H1 (cell line): ENCODE results near the gene S1PR1. TPM values are rescaled to one million over a fixed set of nuclear protein-coding genes. Genes with fewer than 3 reads are reported as not detected.

Experiments used
- CTCF ChIA-PET: fragments of 300-600 bp; sonication (Branson Sonifier 250); formaldehyde crosslinking; loops from one replicate; lab custom pipeline; 2021; ENCODE audit not compliant: partially characterized antibody; lab: Charles Lee
- POLR2A ChIA-PET: fragments of 300-600 bp; sonication (Branson Sonifier 250); formaldehyde crosslinking; loops from one replicate; lab custom pipeline; 2021; ENCODE audit warnings: inconsistent platforms; ENCODE audit not compliant: partially characterized antibody; lab: Charles Lee
- DNase-seq, 2 experiments: peaks; one replicate each; pipeline versions ENCODE4 v3.0.0 to v3.0.0-alpha.2; 2010 to 2022; ENCODE audit warnings: low spot score in 2 of 2, low read depth in 1 of 2, mixed read lengths in 1 of 2
- FAIRE-seq: peaks from 2 replicates; lab custom pipeline; 2011; peaks lifted over from hg19 to GRCh38; lab: Jason Lieb, UNC
- H2AFZ ChIP-seq: 2 replicates; pipeline ENCODE4 v1.8.1; 2012; ENCODE audit warnings: low read length, inconsistent platforms
- H2AK5ac ChIP-seq: 2 replicates; pipeline ENCODE4 v1.6.1; 2013; ENCODE audit warnings: low read depth, low read length
- H2BK120ac ChIP-seq: replicated peaks from 2 replicates; pipeline ENCODE3; 2013; ENCODE audit warnings: low read depth, low read length, inconsistent platforms
- H2BK12ac ChIP-seq: 2 replicates; pipeline ENCODE4 v1.6.1; 2013; ENCODE audit warnings: low read depth, low read length
- H2BK15ac ChIP-seq: 2 replicates; pipeline ENCODE4 v1.6.1; 2013; ENCODE audit warnings: low read length
- H2BK20ac ChIP-seq: 2 replicates; pipeline ENCODE4 v1.6.1; 2013; ENCODE audit warnings: low read length
- H2BK5ac ChIP-seq: 2 replicates; pipeline ENCODE4 v1.6.1; 2013; ENCODE audit warnings: low read depth, low read length
- H3K14ac ChIP-seq: 2 replicates; pipeline ENCODE4 v1.6.1; 2013; ENCODE audit warnings: inconsistent platforms; ENCODE audit not compliant: insufficient read length
- H3K18ac ChIP-seq: 2 replicates; pipeline ENCODE4 v1.6.1; 2013; ENCODE audit warnings: low read length; ENCODE audit errors: extremely low read depth
- H3K23ac ChIP-seq: 2 replicates; pipeline ENCODE4 v1.6.1; 2013; ENCODE audit warnings: inconsistent platforms; ENCODE audit not compliant: insufficient read length
- H3K23me2 ChIP-seq: 2 replicates; pipeline ENCODE4 v1.6.1; 2013; ENCODE audit warnings: low read depth, low read length
- H3K27ac ChIP-seq: 2 replicates; pipeline ENCODE4 v1.6.1; 2011; ENCODE audit warnings: low read depth, low read length, inconsistent platforms
- H3K27me3 ChIP-seq, 4 experiments: replicated peaks in 1 of 4; 1 replicate in 1 of 4; 2 replicates in 3 of 4; pipeline versions ENCODE4 v1.6.1 to v1.8.1; 2011 to 2013; ENCODE audit warnings: low read length in 3 of 4, mild to moderate bottlenecking in 3 of 4, inconsistent platforms in 2 of 4, mixed read lengths in 2 of 4, moderate library complexity in 1 of 4; ENCODE audit not compliant: control insufficient read depth in 3 of 4, insufficient read depth in 3 of 4; ENCODE audit errors: extremely low read depth in 1 of 4
- H3K36me3 ChIP-seq, 4 experiments: 2 replicates each; pipeline versions ENCODE4 v1.6.1 to v1.8.1; 2011 to 2013; ENCODE audit warnings: mild to moderate bottlenecking in 4 of 4, low read length in 3 of 4, moderate library complexity in 2 of 4, control low read depth in 1 of 4, inconsistent platforms in 1 of 4; ENCODE audit not compliant: insufficient read depth in 4 of 4, control insufficient read depth in 2 of 4
- H3K4ac ChIP-seq: replicated peaks from 2 replicates; pipeline ENCODE3; 2013; ENCODE audit warnings: low read length, low read depth, mixed read lengths, inconsistent platforms; ENCODE audit not compliant: insufficient read length
- H3K4me1 ChIP-seq, 4 experiments: replicated peaks in 1 of 4; 1 replicate in 1 of 4; 2 replicates in 3 of 4; pipeline versions ENCODE4 v1.6.1 to v1.8.1; 2011 to 2013; ENCODE audit warnings: low read length in 3 of 4, inconsistent platforms in 2 of 4, mixed read lengths in 1 of 4; ENCODE audit not compliant: insufficient read depth in 4 of 4, control insufficient read depth in 3 of 4
- H3K4me2 ChIP-seq, 2 experiments: 2 replicates each; pipeline versions ENCODE4 v1.6.1 to v1.8.1; 2011 to 2013; ENCODE audit warnings: low read depth in 2 of 2, low read length in 2 of 2, control low read depth in 1 of 2, inconsistent platforms in 1 of 2, mild to moderate bottlenecking in 1 of 2; ENCODE audit not compliant: insufficient read depth in 1 of 2
- H3K4me3 ChIP-seq, 4 experiments: fragments of 200-600, 300-600 bp in 1 of 4; sonication (generic), shearing (Covaris generic), sonication (Bioruptor Twin) in 1 of 4; 2 replicates each; pipeline versions ENCODE4 v1.5.1 to v1.8.1; 2011 to 2016; ENCODE audit warnings: low read length in 4 of 4, low read depth in 3 of 4, control low read depth in 2 of 4, inconsistent platforms in 2 of 4, mild to moderate bottlenecking in 2 of 4, mixed read lengths in 1 of 4, moderate library complexity in 1 of 4; ENCODE audit not compliant: insufficient read depth in 2 of 4; ENCODE audit errors: extremely low read depth in 1 of 4
- H3K56ac ChIP-seq: replicated peaks from 2 replicates; pipeline ENCODE3; 2013; ENCODE audit warnings: low read depth, mild to moderate bottlenecking, mixed read lengths, low read length, inconsistent platforms; ENCODE audit not compliant: insufficient read length
- H3K79me1 ChIP-seq: 2 replicates; pipeline ENCODE4 v1.6.1; 2013; ENCODE audit warnings: low read depth, low read length, control low read depth
- H3K79me2 ChIP-seq, 2 experiments: 2 replicates each; pipeline versions ENCODE4 v1.6.1 to v1.8.1; 2012 to 2013; ENCODE audit warnings: low read length in 2 of 2, mild to moderate bottlenecking in 2 of 2, inconsistent platforms in 1 of 2; ENCODE audit not compliant: insufficient read depth in 2 of 2, control insufficient read depth in 1 of 2
- H3K9ac ChIP-seq, 4 experiments: replicated peaks in 1 of 4; 1 replicate in 1 of 4; 2 replicates in 3 of 4; pipeline versions ENCODE4 v1.6.1 to v1.8.1; 2011 to 2013; ENCODE audit warnings: low read depth in 3 of 4, low read length in 3 of 4, control low read depth in 2 of 4, mild to moderate bottlenecking in 2 of 4, moderate library complexity in 2 of 4, inconsistent platforms in 1 of 4; ENCODE audit errors: extremely low read depth in 1 of 4
- H3K9me3 ChIP-seq, 2 experiments: 2 replicates each; pipeline versions ENCODE4 v1.6.1 to v1.8.1; 2012 to 2013; ENCODE audit warnings: mild to moderate bottlenecking in 2 of 2, moderate library complexity in 2 of 2, control low read depth in 1 of 2, inconsistent platforms in 1 of 2, low read depth in 1 of 2, low read length in 1 of 2, mixed read lengths in 1 of 2; ENCODE audit not compliant: insufficient read depth in 2 of 2
- H4K20me1 ChIP-seq, 2 experiments: replicated peaks in 1 of 2; 2 replicates each; pipeline versions ENCODE3 to v1.8.1; 2011 to 2013; ENCODE audit warnings: inconsistent platforms in 2 of 2, low read length in 2 of 2, mild to moderate bottlenecking in 1 of 2; ENCODE audit not compliant: insufficient read depth in 2 of 2, control insufficient read depth in 1 of 2
- H4K5ac ChIP-seq: 2 replicates; pipeline ENCODE4 v1.6.1; 2013; ENCODE audit warnings: low read length, low read depth, mixed read lengths, inconsistent platforms; ENCODE audit not compliant: insufficient read length
- H4K8ac ChIP-seq: 2 replicates; pipeline ENCODE4 v1.8.0; 2013; ENCODE audit warnings: mild to moderate bottlenecking, moderate library complexity, low read length, inconsistent platforms; ENCODE audit not compliant: insufficient read depth; ENCODE audit errors: extremely low read depth
- H4K91ac ChIP-seq: replicated peaks from 2 replicates; pipeline ENCODE3; 2013; ENCODE audit warnings: low read length, mixed read lengths, inconsistent platforms; ENCODE audit not compliant: insufficient read length
- BRCA1 ChIP-seq: IDR thresholded peaks from 2 replicates; pipeline ENCODE4 v1.6.1; 2012; ENCODE audit warnings: low read depth, low read length, improper control_type of control experiment
- CREB1 ChIP-seq: IDR thresholded peaks from 2 replicates; pipeline ENCODE4 v1.6.1; 2012; ENCODE audit warnings: inconsistent platforms
- EZH2 ChIP-seq: fragments of 200-600 bp; sonication (generic); IDR thresholded peaks from 2 replicates; pipeline ENCODE4 v1.7.1; 2012; ENCODE audit warnings: low read depth, mild to moderate bottlenecking, moderate library complexity, low read length, inconsistent platforms; ENCODE audit not compliant: severe bottlenecking
- FOSL1 ChIP-seq: IDR thresholded peaks from 2 replicates; pipeline ENCODE4 v1.6.1; 2011; ENCODE audit warnings: mild to moderate bottlenecking, low read depth, low read length, moderate library complexity; ENCODE audit not compliant: insufficient read depth
- MAFK ChIP-seq: IDR thresholded peaks from 2 replicates; pipeline ENCODE4 v1.6.1; 2012; ENCODE audit warnings: low read depth, mild to moderate bottlenecking, improper control_type of control experiment, low read length
- POLR2A ChIP-seq, 2 experiments: IDR thresholded peaks; 1 replicate in 1 of 2; 2 replicates in 1 of 2; pipeline ENCODE4 v1.6.1; 2011; ENCODE audit warnings: low read depth in 2 of 2, low read length in 2 of 2, mild to moderate bottlenecking in 2 of 2; ENCODE audit errors: control extremely low read depth in 1 of 2
- RFX5 ChIP-seq: IDR thresholded peaks from 2 replicates; pipeline ENCODE4 v1.6.1; 2011; ENCODE audit warnings: low read depth, low read length, improper control_type of control experiment, borderline replicate concordance
- RNF2 ChIP-seq: fragments of 200-900, 300-1000 bp; sonication (generic); IDR thresholded peaks from 2 replicates; pipeline ENCODE4 v1.7.1; 2016; ENCODE audit warnings: borderline replicate concordance, low read depth, mild to moderate bottlenecking, antibody characterized with exemption, low read length; ENCODE audit not compliant: poor library complexity, severe bottlenecking; ENCODE audit errors: missing control alignments
- RXRA ChIP-seq: IDR thresholded peaks from 2 replicates; pipeline ENCODE4 v1.6.1; 2011; ENCODE audit warnings: low read depth, mild to moderate bottlenecking, low read length, moderate library complexity; ENCODE audit not compliant: insufficient read depth
- SP1 ChIP-seq: IDR thresholded peaks from 2 replicates; pipeline ENCODE4 v1.6.1; 2011; ENCODE audit warnings: low read depth, low read length
- TAF7 ChIP-seq: optimal IDR thresholded peaks from 2 replicates; pipeline ENCODE3; 2011; ENCODE audit warnings: low read depth, mild to moderate bottlenecking, inconsistent platforms, low read length, moderate library complexity, borderline replicate concordance
- WGBS, 2 experiments: shearing (Covaris generic) in 1 of 2; methylation state at CpG; one replicate each; pipeline versions ENCODE4 v1.1.6 to v1.1.7; 2013 to 2015; ENCODE audit warnings: low lambda C conversion rate in 2 of 2, mixed read lengths in 2 of 2, inconsistent platforms in 1 of 2, low coverage in 1 of 2, missing lambda C conversion rate in 1 of 2; ENCODE audit not compliant: insufficient replicate concordance in 2 of 2, insufficient coverage in 1 of 2, insufficient read length in 1 of 2; ENCODE audit errors: extremely low coverage in 1 of 2, missing lambda C conversion rate in 1 of 2; 5-methylcytosine and 5-hydroxymethylcytosine counted together
- polyA plus RNA-seq, 7 experiments: library from polyadenylated mRNA; depleted of rRNA in 3 of 7; stranded (reverse) in 5 of 7; unstranded in 2 of 7; fragments of >200 nt in 5 of 7; fragments of 200-250 nt in 2 of 7; gene quantifications; 1 replicate in 5 of 7; 2 replicates in 1 of 7; 4 replicates in 1 of 7; pipeline versions ENCODE4 v1.2.1 to v1.2.3, GENCODE V29; 2011 to 2013; ENCODE audit warnings: missing spikeins in 2 of 7, mixed read lengths in 2 of 7
- total RNA-seq: library from RNA; stranded (reverse); fragmentation: NEBNext Ultra II Directional; extraction: Animal tissue kit (Norgen Biotek cat#: 25700); gene quantifications from 2 replicates; pipeline ENCODE4 v1.2.1, GENCODE V29; 2021
- TF ChIP-seq, protein P1 (sequence below), 3 experiments: IDR thresholded peaks; 1 replicate in 2 of 3; 2 replicates in 1 of 3; pipeline versions ENCODE4 v1.5.1 to v1.6.1; 2011; ENCODE audit warnings: low read length in 3 of 3, mild to moderate bottlenecking in 3 of 3, inconsistent platforms in 2 of 3, low read depth in 1 of 3, moderate library complexity in 1 of 3; ENCODE audit not compliant: insufficient read depth in 1 of 3; ENCODE audit errors: control extremely low read depth in 1 of 3

Gene S1PR1
- total and polyA plus RNA-seq, 2 of the 8 experiments (the other 6 are each of a cell fraction or from before 2014, with no cell fraction given): 3.5 to 5.5 TPM

GRCh38 chr1:101244842-101245241 lies 8.0 kb downstream of the S1PR1 start:
- FAIRE-seq: no peak
- Histone ChIP-seq H3K23me2 (no peaks in the 10 kb centered on the region), H4K91ac (no peak overlapping the region), H3K56ac (no peak overlapping the region), H3K4me1 (no peaks in the 10 kb centered on the region), H2AFZ (no peak overlapping the region), H3K27ac (no peak overlapping the region), H4K20me1 (no peaks in the 10 kb centered on the region), H3K14ac (no peak overlapping the region), H2AK5ac (no peak overlapping the region), H3K4ac (no peak overlapping the region), H4K5ac (no peak overlapping the region), H2BK120ac (no peak overlapping the region), H3K23ac (no peak overlapping the region), H2BK20ac (no peak overlapping the region), H3K4me2 (no peak overlapping the region), H3K9me3 (no peaks in the 10 kb centered on the region), H3K36me3 (no peaks in the 10 kb centered on the region), H2BK5ac (no peak overlapping the region), H3K9ac (no peak overlapping the region), H3K4me3 (no peak overlapping the region), H4K8ac (no peak overlapping the region), H2BK15ac (no peak overlapping the region), H2BK12ac (no peak overlapping the region), H3K27me3 (no peaks in the 10 kb centered on the region), H3K79me1 (no peaks in the 10 kb centered on the region), H3K79me2 (no peaks in the 10 kb centered on the region), H3K18ac (no peak overlapping the region)
- WGBS, 2 experiments: 74% methylated on average over 3 of the region's 5 CpGs; no CpG with 5 or more reads in 1 of the 2 experiments
- ChIA-PET POLR2A (interaction anchor here (0.6 kb wide), 1 partner anchor 217 kb away, joined by 3 read pairs; no protein-coding TSS in a partner anchor), CTCF (interaction anchor here (1.2 to 1.8 kb wide), 3 partner anchors 9 to 221 kb away, joined by 3 to 6 read pairs (median 4); no protein-coding TSS in a partner anchor)
- DNase-seq: no peak
- no peak for TF ChIP-seq TAF7
- no peak for TF ChIP-seq RFX5
- no peak for TF ChIP-seq EZH2
- no peak for TF ChIP-seq FOSL1
- TF ChIP-seq POLR2A (IDR thresholded peaks at IDR 0.05; ENCODE audit: control extremely low read depth in 1 of 2, low read depth in 2 of 2, low read length in 2 of 2): no peak
- TF ChIP-seq BRCA1: no peak
- no peak for TF ChIP-seq RXRA
- no peak for TF ChIP-seq CREB1
- TF ChIP-seq, protein P1, sequence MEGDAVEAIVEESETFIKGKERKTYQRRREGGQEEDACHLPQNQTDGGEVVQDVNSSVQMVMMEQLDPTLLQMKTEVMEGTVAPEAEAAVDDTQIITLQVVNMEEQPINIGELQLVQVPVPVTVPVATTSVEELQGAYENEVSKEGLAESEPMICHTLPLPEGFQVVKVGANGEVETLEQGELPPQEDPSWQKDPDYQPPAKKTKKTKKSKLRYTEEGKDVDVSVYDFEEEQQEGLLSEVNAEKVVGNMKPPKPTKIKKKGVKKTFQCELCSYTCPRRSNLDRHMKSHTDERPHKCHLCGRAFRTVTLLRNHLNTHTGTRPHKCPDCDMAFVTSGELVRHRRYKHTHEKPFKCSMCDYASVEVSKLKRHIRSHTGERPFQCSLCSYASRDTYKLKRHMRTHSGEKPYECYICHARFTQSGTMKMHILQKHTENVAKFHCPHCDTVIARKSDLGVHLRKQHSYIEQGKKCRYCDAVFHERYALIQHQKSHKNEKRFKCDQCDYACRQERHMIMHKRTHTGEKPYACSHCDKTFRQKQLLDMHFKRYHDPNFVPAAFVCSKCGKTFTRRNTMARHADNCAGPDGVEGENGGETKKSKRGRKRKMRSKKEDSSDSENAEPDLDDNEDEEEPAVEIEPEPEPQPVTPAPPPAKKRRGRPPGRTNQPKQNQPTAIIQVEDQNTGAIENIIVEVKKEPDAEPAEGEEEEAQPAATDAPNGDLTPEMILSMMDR (IDR thresholded peaks at IDR 0.05; ENCODE audit: control extremely low read depth in 1 of 3, insufficient read depth in 1 of 3, low read depth in 1 of 3, low read length in 3 of 3): no peak
- TF ChIP-seq RNF2: no peak
- no peak for TF ChIP-seq MAFK
- TF ChIP-seq SP1: no peak
